Measurements from ENCODE around the gene AGK. TPM values are rescaled to one million over a fixed set of nuclear protein-coding genes. Genes with fewer than 3 reads are reported as not detected.
"Not testable (repeated sequence)": the region's sequence is repeated elsewhere in the genome, so short reads cannot be mapped to it uniquely, and the experiment has no call there.

The AGK gene
- total RNA-seq, 1 donor from 2014 or later = 147 TPM

DNA sequence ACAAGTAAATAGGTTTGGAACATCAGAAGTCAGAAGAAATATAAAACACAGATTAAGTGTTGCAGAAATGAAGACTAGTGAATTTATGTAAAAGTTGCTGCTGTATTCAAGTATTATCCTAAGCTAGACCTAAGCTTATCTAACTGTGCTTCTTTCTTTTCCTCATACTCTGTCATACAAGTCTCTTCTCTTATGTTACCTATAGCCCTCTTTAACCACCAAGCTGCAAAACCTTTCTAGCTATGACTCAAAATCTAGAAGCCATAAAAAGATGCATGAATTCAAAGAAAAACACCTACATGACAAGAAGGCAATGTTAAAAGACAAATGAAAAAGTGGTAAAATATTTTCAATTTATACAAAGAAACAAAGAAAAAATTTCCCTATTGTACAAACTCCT is 127.8 kb downstream of the AGK start:
- intact Hi-C loops (cut with micrococcal nuclease) = loop anchor here (5.0 kb wide), 1 partner anchor 127 kb away; the partner anchor contains the start of gene AGK
- Mint-ChIP-seq H3K4me1 (ENCODE audit: low read depth) (peaks cover 36% of the 10 kb centered on the region), H3K27me3 (ENCODE audit: low read depth) (no peaks in the 10 kb centered on the region), H3K27ac (peak overlapping the region; percentile 36), H3K9me3 (no peaks in the 10 kb centered on the region), H3K4me3 (ENCODE audit: low read depth) (no peak overlapping the region), H3K36me3 (ENCODE audit: low read depth) (peaks cover 57% of the 10 kb centered on the region)
- DNase-seq (ENCODE audit: low spot score) = no peak

- Mint-ChIP-seq H3K4me3 (ENCODE audit: low read depth) (no peak overlapping the region), H3K9me3 (no peaks in the 10 kb centered on the region), H3K4me1 (ENCODE audit: low read depth) (peaks cover 13% of the 10 kb centered on the region), H3K27me3 (ENCODE audit: low read depth) (no peaks in the 10 kb centered on the region), H3K27ac (no peak overlapping the region), H3K36me3 (ENCODE audit: low read depth) (peaks cover 60% of the 10 kb centered on the region)
- intact Hi-C loops (cut with micrococcal nuclease) = no loop called here
- no peak for DNase-seq (ENCODE audit: low spot score)
Measured at GRCh38 chr7:141685285-141686023, 134.2 kb downstream of the AGK start.

DNA sequence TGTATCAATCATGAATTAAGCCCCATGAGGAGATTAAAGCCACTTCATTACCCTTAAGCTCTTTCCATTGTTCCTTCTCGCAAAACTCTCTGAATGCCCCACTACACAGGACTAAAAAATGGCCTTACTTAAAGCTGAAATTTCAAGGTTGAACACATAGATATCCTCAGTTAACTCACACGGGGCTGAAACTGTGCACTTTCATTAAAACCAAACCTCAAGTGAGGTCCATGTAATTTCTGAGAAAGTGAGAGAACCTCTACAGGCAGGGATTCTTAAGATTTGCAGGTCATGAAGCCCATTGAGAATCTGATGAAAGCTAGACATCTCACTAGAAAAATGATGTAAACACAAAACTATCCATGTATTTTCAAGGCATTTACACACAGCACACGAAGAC is 134.9 kb downstream of the AGK start:
- Mint-ChIP-seq H3K4me1 (ENCODE audit: low read depth) (peaks cover 13% of the 10 kb centered on the region), H3K27me3 (ENCODE audit: low read depth) (no peaks in the 10 kb centered on the region), H3K4me3 (ENCODE audit: low read depth) (no peak overlapping the region), H3K9me3 (no peaks in the 10 kb centered on the region), H3K27ac (no peak overlapping the region), H3K36me3 (ENCODE audit: low read depth) (peaks cover 54% of the 10 kb centered on the region)
- intact Hi-C loops (cut with micrococcal nuclease) = no loop called here
- DNase-seq (ENCODE audit: low spot score) = no peak

GRCh38 chr7:141686670-141687069 is 135.5 kb downstream of the AGK start:
- Mint-ChIP-seq H3K36me3 (ENCODE audit: low read depth) (peaks cover 48% of the 10 kb centered on the region), H3K4me1 (ENCODE audit: low read depth) (peaks cover 13% of the 10 kb centered on the region), H3K4me3 (ENCODE audit: low read depth) (no peak overlapping the region), H3K27me3 (ENCODE audit: low read depth) (no peaks in the 10 kb centered on the region), H3K27ac (no peak overlapping the region), H3K9me3 (no peaks in the 10 kb centered on the region)
- DNase-seq (ENCODE audit: low spot score) = no peak
- intact Hi-C loops (cut with micrococcal nuclease) = no loop called here

DNA sequence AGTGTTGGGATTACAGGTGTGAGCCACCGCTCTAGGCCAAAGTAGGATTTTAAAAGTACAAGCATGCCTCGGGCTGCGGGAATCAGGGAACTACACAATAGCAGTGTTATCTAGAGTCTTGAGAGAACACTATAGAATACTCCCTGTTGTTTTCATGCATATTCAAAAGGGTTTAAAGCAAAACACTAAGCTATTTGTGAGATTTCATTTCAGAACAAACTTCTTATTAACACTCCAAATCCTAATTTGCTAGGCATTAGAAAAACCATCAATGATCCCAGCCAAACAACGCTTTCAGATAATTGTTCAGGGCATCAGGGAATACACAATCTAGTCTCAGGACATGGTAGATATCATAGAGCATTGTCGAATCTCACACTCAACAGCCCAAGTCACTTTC is 136.8 kb downstream of the AGK start:
- DNase-seq (ENCODE audit: low spot score) = no peak
- Mint-ChIP-seq H3K9me3 (no peaks in the 10 kb centered on the region), H3K4me3 (ENCODE audit: low read depth) (no peak overlapping the region), H3K4me1 (ENCODE audit: low read depth) (peaks cover 13% of the 10 kb centered on the region), H3K27me3 (ENCODE audit: low read depth) (no peaks in the 10 kb centered on the region), H3K36me3 (ENCODE audit: low read depth) (peaks cover 36% of the 10 kb centered on the region), H3K27ac (no peak overlapping the region)
- intact Hi-C loops (cut with micrococcal nuclease) = no loop called here

DNA sequence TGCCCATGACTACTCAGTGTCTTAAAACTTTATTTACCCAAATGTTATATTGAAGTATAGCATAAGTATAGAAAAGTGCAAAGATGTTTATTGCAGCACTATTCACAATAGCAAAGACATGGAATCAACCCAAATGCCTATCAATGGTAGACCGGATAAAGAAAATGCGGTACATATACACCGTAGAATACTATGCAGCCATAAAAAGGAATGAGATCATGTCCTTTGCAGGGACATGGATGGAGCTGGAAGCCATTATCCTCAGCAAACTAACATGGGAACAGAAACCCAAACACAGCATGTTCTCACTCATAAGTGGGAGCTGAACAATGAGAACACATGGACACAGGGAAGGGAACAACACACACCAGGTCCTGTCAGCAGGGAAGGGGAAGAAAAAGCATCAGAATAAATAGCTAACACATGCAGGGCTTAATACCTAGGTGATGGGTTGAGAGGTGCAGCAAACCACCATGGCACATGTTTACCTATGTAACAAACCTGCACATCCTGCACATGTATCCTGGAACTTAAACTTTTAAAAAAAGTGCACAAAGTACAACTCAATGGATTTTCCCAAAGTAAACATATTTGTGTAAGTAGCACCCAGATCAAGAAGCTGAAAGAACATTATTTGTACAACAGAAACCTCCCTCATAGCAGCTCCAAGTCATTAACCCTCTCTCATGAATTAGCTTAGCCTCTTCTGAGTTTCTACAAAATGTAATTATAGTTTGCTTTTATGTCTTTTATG is 138.0 kb downstream of the AGK start:
- H3K27me3 Mint-ChIP-seq (ENCODE audit: low read depth); DNase-seq (ENCODE audit: low spot score); H3K27ac Mint-ChIP-seq; intact Hi-C loops (cut with micrococcal nuclease); H3K9me3 Mint-ChIP-seq; H3K4me3 Mint-ChIP-seq (ENCODE audit: low read depth): not testable (repeated sequence)
- Mint-ChIP-seq H3K4me1 (ENCODE audit: low read depth) (peaks cover 13% of the 10 kb centered on the region), H3K36me3 (ENCODE audit: low read depth) (peaks cover 33% of the 10 kb centered on the region)

GRCh38 chr7:141691540-141691939 is 140.3 kb downstream of the AGK start:
- H3K27me3 Mint-ChIP-seq (ENCODE audit: low read depth) = no peaks in the 10 kb centered on the region
- peaks cover 21% of the 10 kb centered on the region for H3K36me3 Mint-ChIP-seq (ENCODE audit: low read depth)
- peaks cover 5% of the 10 kb centered on the region for H3K4me1 Mint-ChIP-seq (ENCODE audit: low read depth)
- DNase-seq (ENCODE audit: low spot score) = no peak
- intact Hi-C loops (cut with micrococcal nuclease) = no loop called here
- no peaks in the 10 kb centered on the region for H3K9me3 Mint-ChIP-seq
- H3K27ac Mint-ChIP-seq = no peak overlapping the region
- H3K4me3 Mint-ChIP-seq (ENCODE audit: low read depth) = no peak overlapping the region

GRCh38 chr7:141691961-141692360 is 140.8 kb downstream of the AGK start:
- no peak overlapping the region for H3K4me3 Mint-ChIP-seq (ENCODE audit: low read depth)
- peaks cover 3% of the 10 kb centered on the region for H3K4me1 Mint-ChIP-seq (ENCODE audit: low read depth)
- intact Hi-C loops (cut with micrococcal nuclease) = no loop called here
- no peak for DNase-seq (ENCODE audit: low spot score)
- no peaks in the 10 kb centered on the region for H3K27me3 Mint-ChIP-seq (ENCODE audit: low read depth)
- no peak overlapping the region for H3K27ac Mint-ChIP-seq
- peaks cover 18% of the 10 kb centered on the region for H3K36me3 Mint-ChIP-seq (ENCODE audit: low read depth)
- no peaks in the 10 kb centered on the region for H3K9me3 Mint-ChIP-seq

DNA sequence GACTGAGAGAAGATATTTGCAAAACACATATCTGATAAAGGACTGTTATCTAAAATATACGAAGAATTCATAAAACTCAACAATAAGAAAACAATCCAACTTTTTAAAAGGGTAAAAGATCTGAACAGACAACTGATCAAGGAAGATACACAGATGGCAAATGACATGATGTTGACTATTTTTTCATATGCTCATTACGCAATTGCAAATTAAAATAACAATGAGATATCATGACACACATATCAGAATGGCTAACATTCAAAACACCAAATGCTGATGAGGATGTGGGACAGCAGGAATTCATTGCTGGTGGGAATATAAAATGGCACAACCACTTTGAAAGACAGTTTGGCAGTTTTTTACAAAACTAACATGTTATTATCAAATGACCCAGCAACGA is 141.9 kb downstream of the AGK start:
- Mint-ChIP-seq H3K36me3 (ENCODE audit: low read depth) (peaks cover 14% of the 10 kb centered on the region), H3K4me1 (ENCODE audit: low read depth) (peaks cover under 1% of the 10 kb centered on the region), H3K27ac (no peak overlapping the region), H3K4me3 (ENCODE audit: low read depth) (no peak overlapping the region), H3K9me3 (no peaks in the 10 kb centered on the region), H3K27me3 (ENCODE audit: low read depth) (no peaks in the 10 kb centered on the region)
- intact Hi-C loops (cut with micrococcal nuclease) = no loop called here
- DNase-seq (ENCODE audit: low spot score) = no peak

DNA sequence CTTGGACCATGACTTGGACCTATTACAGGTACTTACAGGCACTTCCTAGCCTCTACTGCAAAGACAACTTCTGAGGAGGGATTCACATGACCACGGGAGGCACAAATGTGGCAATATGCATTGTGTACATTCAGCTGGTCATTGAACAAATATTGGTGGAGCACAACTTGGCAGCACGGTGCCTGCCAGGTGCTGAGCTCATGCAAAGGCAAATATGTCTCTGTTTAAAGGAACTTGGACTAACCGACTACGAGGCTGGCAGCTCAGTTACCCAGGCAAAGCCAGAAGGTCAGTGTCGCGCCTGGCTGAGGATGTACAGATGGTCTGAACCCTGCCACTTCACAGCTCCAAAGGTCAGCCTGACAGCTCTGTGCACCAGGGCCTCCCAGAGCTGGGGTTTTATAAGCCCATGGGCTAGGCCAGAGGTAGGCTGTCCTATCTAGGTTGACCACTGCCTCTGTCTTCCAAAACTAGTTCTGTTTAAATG is 144.6 kb downstream of the AGK start:
- H3K9me3 Mint-ChIP-seq = no peaks in the 10 kb centered on the region
- peaks cover 25% of the 10 kb centered on the region for H3K4me1 Mint-ChIP-seq (ENCODE audit: low read depth)
- DNase-seq (ENCODE audit: low spot score) = no peak
- no peak overlapping the region for H3K27ac Mint-ChIP-seq
- no peak overlapping the region for H3K4me3 Mint-ChIP-seq (ENCODE audit: low read depth)
- peaks cover 12% of the 10 kb centered on the region for H3K36me3 Mint-ChIP-seq (ENCODE audit: low read depth)
- no peaks in the 10 kb centered on the region for H3K27me3 Mint-ChIP-seq (ENCODE audit: low read depth)
- intact Hi-C loops (cut with micrococcal nuclease) = no loop called here

DNA sequence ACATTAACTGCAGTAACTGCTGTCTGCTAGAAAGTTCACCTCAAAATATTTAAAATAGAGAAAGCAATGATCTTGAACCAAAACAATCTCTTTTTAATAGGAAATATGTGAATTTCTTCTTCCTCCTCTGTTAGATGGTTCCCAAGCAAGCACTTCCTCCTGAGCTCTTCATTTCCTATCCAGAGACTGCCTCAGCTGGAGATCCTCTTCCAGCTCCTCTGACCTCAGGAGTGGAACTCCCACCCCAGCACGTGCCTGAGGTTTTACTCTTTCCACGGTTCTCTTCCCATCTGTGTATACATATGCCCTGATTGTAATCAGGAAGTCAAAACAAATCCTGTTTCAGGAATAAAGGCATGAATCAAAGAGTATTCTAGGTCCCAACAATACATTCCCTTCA is 145.1 kb downstream of the AGK start:
- DNase-seq (ENCODE audit: low spot score) = no peak
- Mint-ChIP-seq H3K27me3 (ENCODE audit: low read depth) (no peaks in the 10 kb centered on the region), H3K9me3 (no peaks in the 10 kb centered on the region), H3K4me1 (ENCODE audit: low read depth) (peaks cover 28% of the 10 kb centered on the region), H3K4me3 (ENCODE audit: low read depth) (no peak overlapping the region), H3K27ac (no peak overlapping the region), H3K36me3 (ENCODE audit: low read depth) (peaks cover 14% of the 10 kb centered on the region)
- intact Hi-C loops (cut with micrococcal nuclease) = no loop called here

GRCh38 chr7:141697211-141697871 is 146.1 kb downstream of the AGK start:
- Mint-ChIP-seq H3K9me3 (no peaks in the 10 kb centered on the region), H3K27ac (no peak overlapping the region), H3K4me3 (ENCODE audit: low read depth) (no peak overlapping the region), H3K36me3 (ENCODE audit: low read depth) (peaks cover 14% of the 10 kb centered on the region), H3K4me1 (ENCODE audit: low read depth) (peaks cover 29% of the 10 kb centered on the region), H3K27me3 (ENCODE audit: low read depth) (no peaks in the 10 kb centered on the region)
- intact Hi-C loops (cut with micrococcal nuclease) = no loop called here
- no peak for DNase-seq (ENCODE audit: low spot score)
